Glutamatergic neuron (in vitro differentiated cells): Measurements from ENCODE around the gene ARG1. TPM values are rescaled to one million over a fixed set of nuclear protein-coding genes. Genes with fewer than 3 reads are reported as not detected.

Source experiments
- DNase-seq: peaks from one replicate; pipeline ENCODE4 v3.0.0; 2022
- H3K27ac Mint-ChIP-seq: one replicate; pipeline ENCODE4 v1.8.0; 2020; ENCODE audit warnings: mild to moderate bottlenecking, mixed read lengths, inconsistent platforms; ENCODE audit not compliant: unreplicated experiment
- H3K27me3 Mint-ChIP-seq: one replicate; pipeline ENCODE4 v1.8.0; 2020; ENCODE audit warnings: mild to moderate bottlenecking, moderate library complexity, mixed read lengths, inconsistent platforms; ENCODE audit not compliant: unreplicated experiment
- H3K36me3 Mint-ChIP-seq: one replicate; pipeline ENCODE4 v1.8.0; 2020; ENCODE audit warnings: mild to moderate bottlenecking, mixed read lengths, inconsistent platforms; ENCODE audit not compliant: unreplicated experiment
- H3K4me1 Mint-ChIP-seq: one replicate; pipeline ENCODE4 v1.8.0; 2020; ENCODE audit warnings: mild to moderate bottlenecking, low read depth, mixed read lengths, inconsistent platforms; ENCODE audit not compliant: unreplicated experiment
- H3K4me3 Mint-ChIP-seq: one replicate; pipeline ENCODE4 v1.8.0; 2020; ENCODE audit warnings: mild to moderate bottlenecking, mixed read lengths, inconsistent platforms; ENCODE audit not compliant: unreplicated experiment
- H3K9me3 Mint-ChIP-seq: one replicate; pipeline ENCODE4 v1.8.0; 2020; ENCODE audit warnings: mild to moderate bottlenecking, moderate library complexity, mixed read lengths, inconsistent platforms; ENCODE audit not compliant: unreplicated experiment
- total RNA-seq: library from RNA; stranded (reverse); fragmentation: NEBNext Ultra II Directional; extraction: Animal tissue kit (Norgen Biotek cat#: 25700); gene quantifications from one replicate; pipeline ENCODE4 v1.2.1, GENCODE V29; 2021; ENCODE audit not compliant: unreplicated experiment
- TF ChIP-seq, protein P1 (sequence below): fragments of 200-600 bp; sonication (generic); IDR thresholded peaks from one replicate; pipeline ENCODE4 v1.5.0; 2021; ENCODE audit not compliant: partially characterized antibody, unreplicated experiment

The ARG1 gene
- total RNA-seq, 1 donor from 2014 or later: not detected

DNA sequence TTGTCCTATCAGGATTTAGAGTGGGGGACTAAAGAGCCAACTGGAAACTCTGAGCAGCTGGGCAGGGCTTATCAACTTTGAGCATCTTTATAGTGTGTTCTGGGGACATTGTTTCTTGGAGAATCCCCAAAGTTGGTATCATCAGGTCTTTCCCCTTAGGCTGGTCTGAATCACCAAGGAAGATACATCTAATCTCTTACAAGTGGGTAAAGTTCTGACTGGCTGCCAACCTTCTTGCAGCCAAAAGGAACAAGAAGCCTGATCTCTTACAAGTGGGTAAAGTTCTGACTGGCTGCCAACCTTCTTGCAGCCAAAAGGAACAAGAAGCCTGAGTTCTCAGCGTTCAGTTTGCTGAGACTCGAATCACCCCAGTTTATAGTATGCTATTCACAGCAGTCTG is 56.6 kb downstream of the ARG1 start:
- Mint-ChIP-seq H3K27ac (no peak overlapping the region), H3K27me3 (peaks cover 2% of the 10 kb centered on the region), H3K4me1 (no peaks in the 10 kb centered on the region), H3K9me3 (no peaks in the 10 kb centered on the region), H3K36me3 (no peaks in the 10 kb centered on the region), H3K4me3 (no peak overlapping the region)
- TF ChIP-seq, protein P1, sequence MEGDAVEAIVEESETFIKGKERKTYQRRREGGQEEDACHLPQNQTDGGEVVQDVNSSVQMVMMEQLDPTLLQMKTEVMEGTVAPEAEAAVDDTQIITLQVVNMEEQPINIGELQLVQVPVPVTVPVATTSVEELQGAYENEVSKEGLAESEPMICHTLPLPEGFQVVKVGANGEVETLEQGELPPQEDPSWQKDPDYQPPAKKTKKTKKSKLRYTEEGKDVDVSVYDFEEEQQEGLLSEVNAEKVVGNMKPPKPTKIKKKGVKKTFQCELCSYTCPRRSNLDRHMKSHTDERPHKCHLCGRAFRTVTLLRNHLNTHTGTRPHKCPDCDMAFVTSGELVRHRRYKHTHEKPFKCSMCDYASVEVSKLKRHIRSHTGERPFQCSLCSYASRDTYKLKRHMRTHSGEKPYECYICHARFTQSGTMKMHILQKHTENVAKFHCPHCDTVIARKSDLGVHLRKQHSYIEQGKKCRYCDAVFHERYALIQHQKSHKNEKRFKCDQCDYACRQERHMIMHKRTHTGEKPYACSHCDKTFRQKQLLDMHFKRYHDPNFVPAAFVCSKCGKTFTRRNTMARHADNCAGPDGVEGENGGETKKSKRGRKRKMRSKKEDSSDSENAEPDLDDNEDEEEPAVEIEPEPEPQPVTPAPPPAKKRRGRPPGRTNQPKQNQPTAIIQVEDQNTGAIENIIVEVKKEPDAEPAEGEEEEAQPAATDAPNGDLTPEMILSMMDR: no peak
- DNase-seq: no peak

DNA sequence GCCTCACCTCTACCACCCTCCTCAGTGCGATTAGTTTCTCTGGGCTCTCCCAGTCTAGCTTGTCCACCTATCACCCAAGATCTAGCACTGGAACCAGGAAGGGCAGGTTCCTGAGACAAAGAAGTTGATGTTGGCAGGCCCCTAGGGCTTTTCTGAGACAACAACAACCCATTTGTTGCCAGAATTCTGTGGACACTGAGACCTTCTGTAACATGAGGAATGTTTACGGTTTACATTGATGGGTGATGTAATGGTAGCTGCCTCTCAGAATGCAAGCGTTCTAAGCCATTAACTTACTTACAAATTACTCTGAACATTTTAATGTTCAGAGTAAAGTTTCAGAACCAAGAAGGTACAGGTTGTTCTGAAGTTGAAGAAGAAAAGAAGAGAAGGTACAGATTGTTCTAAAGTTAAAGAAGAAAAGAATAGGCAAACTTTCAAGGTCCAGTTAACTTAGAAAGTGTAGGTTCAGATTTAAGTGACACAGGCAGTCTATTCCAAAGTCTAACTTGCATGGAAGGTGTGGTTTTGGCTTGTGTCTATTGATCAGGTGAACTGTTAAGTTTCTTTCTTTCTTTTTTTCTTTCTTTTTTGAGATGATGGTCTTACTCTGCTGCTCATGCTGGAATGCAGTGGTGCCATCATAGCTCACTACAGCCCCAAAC is 58.7 kb downstream of the ARG1 start:
- no peaks in the 10 kb centered on the region for H3K9me3 Mint-ChIP-seq
- H3K36me3 Mint-ChIP-seq: no peaks in the 10 kb centered on the region
- H3K4me1 Mint-ChIP-seq: no peaks in the 10 kb centered on the region
- TF ChIP-seq, protein P1: no peak
- no peak overlapping the region for H3K4me3 Mint-ChIP-seq
- no peak for DNase-seq
- H3K27ac Mint-ChIP-seq: no peak overlapping the region
- peaks cover 5% of the 10 kb centered on the region for H3K27me3 Mint-ChIP-seq

Other genes starting within 250 kb of the ARG1 start
- 38.8 TPM for gene MED23, start 55.0 kb downstream of the ARG1 start, total RNA-seq
- not detected for gene ENPP3, start 64.1 kb downstream of the ARG1 start, total RNA-seq
- gene OR2A4, start 128.2 kb downstream of the ARG1 start, total RNA-seq: not detected
- not detected for gene CTAGE9, start 137.8 kb downstream of the ARG1 start, total RNA-seq
- 2.4 TPM for gene ENPP1, start 234.8 kb downstream of the ARG1 start, total RNA-seq